Glutamatergic neuron (in vitro differentiated cells): Measurements from ENCODE around the gene KIF1A. TPM values are rescaled to one million over a fixed set of nuclear protein-coding genes. Genes with fewer than 3 reads are reported as not detected.
"Not testable (repeated sequence)": the region's sequence is repeated elsewhere in the genome, so short reads cannot be mapped to it uniquely, and the experiment has no call there.

Experiments used
- DNase-seq: peaks from one replicate; pipeline ENCODE4 v3.0.0; 2022
- H3K27ac Mint-ChIP-seq: one replicate; pipeline ENCODE4 v1.8.0; 2020; ENCODE audit warnings: mild to moderate bottlenecking, mixed read lengths, inconsistent platforms; ENCODE audit not compliant: unreplicated experiment
- H3K27me3 Mint-ChIP-seq: one replicate; pipeline ENCODE4 v1.8.0; 2020; ENCODE audit warnings: mild to moderate bottlenecking, moderate library complexity, mixed read lengths, inconsistent platforms; ENCODE audit not compliant: unreplicated experiment
- H3K36me3 Mint-ChIP-seq: one replicate; pipeline ENCODE4 v1.8.0; 2020; ENCODE audit warnings: mild to moderate bottlenecking, mixed read lengths, inconsistent platforms; ENCODE audit not compliant: unreplicated experiment
- H3K4me1 Mint-ChIP-seq: one replicate; pipeline ENCODE4 v1.8.0; 2020; ENCODE audit warnings: mild to moderate bottlenecking, low read depth, mixed read lengths, inconsistent platforms; ENCODE audit not compliant: unreplicated experiment
- H3K4me3 Mint-ChIP-seq: one replicate; pipeline ENCODE4 v1.8.0; 2020; ENCODE audit warnings: mild to moderate bottlenecking, mixed read lengths, inconsistent platforms; ENCODE audit not compliant: unreplicated experiment
- H3K9me3 Mint-ChIP-seq: one replicate; pipeline ENCODE4 v1.8.0; 2020; ENCODE audit warnings: mild to moderate bottlenecking, moderate library complexity, mixed read lengths, inconsistent platforms; ENCODE audit not compliant: unreplicated experiment
- total RNA-seq: library from RNA; stranded (reverse); fragmentation: NEBNext Ultra II Directional; extraction: Animal tissue kit (Norgen Biotek cat#: 25700); gene quantifications from one replicate; pipeline ENCODE4 v1.2.1, GENCODE V29; 2021; ENCODE audit not compliant: unreplicated experiment
- TF ChIP-seq, protein P1 (sequence below): fragments of 200-600 bp; sonication (generic); IDR thresholded peaks from one replicate; pipeline ENCODE4 v1.5.0; 2021; ENCODE audit not compliant: partially characterized antibody, unreplicated experiment

The KIF1A gene
- total RNA-seq, 1 donor from 2014 or later, result 439 TPM

DNA sequence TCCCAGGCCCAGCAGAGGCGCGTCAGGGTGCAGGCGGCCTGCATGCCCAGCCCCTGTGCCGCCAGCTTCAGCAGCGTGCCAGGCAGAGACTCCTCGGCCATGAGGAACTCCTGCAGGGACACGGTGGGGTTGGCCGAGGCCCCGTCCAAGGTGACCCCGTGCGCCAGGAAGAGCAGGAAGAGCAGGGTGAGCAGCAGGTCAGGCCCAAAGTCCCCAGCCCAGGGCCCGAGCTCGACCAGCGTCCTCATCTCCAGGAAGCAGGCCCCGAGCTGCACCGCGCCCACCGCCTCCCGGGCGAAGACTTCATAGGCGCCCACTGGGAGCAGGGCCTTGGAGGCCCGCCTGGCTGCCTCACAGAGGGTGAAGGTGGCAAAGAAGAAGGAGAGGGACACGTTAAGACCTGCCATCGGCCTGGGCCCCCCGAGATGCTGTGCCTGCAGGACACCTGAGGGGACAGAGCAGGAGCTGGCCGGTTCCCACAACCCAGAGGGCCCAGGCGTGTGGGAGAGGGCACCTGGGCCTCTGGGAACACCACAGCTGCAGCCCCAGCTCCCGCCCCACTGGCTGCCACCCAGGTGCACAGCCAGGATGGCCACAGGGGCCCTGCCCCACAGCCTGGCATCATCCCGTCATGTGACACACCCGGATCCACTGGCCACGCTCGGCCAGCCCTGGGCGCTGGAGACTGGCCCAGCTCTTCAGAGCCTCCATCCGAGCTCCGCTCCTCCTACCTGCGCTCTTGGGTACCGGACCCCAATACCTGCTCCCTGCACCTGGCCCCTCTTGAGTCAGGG lies 137.4 kb downstream of the KIF1A start, which contains the start of gene AQP12B:
Gene AQP12B, minus strand, starts transcription at position 455 of the 794 bp plus-strand sequence. Its CDS starts 48 bp downstream, at position 407.
- H3K4me3 Mint-ChIP-seq, H3K36me3 Mint-ChIP-seq, H3K27me3 Mint-ChIP-seq, DNase-seq, H3K27ac Mint-ChIP-seq, H3K9me3 Mint-ChIP-seq, H3K4me1 Mint-ChIP-seq: not testable (repeated sequence)

DNA sequence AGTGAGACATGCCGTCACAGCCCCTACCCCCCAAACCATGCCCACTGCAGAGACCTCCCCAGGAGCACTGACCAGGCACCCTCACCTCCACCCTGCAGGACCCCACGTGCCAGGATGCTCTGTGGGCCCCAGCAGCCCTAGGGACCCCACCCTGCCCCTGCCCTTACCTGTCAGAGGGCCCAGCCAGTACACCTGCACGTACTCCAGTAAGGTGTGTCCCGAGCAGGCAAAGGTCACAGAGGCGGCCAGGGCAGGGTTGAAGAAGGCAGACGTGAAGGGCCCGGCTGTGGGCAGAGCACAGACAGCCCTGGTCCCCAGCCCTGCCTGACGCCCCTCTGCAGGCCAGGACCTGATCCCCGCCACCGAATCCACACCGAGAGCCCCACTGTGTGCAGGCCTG lies 139.8 kb downstream of the KIF1A start:
- H3K4me3 Mint-ChIP-seq, H3K27ac Mint-ChIP-seq, DNase-seq, H3K27me3 Mint-ChIP-seq, H3K4me1 Mint-ChIP-seq, H3K36me3 Mint-ChIP-seq, H3K9me3 Mint-ChIP-seq: not testable (repeated sequence)

DNA sequence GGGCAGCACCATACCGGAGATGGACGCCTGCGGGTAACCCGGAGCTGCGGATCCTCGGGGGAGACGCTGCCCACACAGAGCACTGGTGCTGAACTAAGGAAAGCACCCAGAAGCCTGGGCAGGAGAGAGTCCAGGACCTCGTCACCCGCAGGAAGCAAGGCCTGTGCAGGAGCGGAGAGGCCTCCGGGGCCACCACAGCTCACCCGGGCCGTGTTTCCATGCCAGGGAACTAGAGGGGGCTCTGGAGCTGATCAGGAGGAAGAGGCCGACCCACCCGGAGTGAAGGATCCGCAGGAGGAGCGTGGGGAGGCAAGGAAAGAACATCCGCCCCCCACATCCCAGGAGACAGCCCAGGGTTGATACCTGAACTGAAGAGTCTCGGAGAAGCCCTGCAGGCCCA lies 141.1 kb downstream of the KIF1A start:
- not testable (repeated sequence) for H3K4me3 Mint-ChIP-seq, H3K27ac Mint-ChIP-seq, H3K9me3 Mint-ChIP-seq, H3K27me3 Mint-ChIP-seq, DNase-seq, H3K36me3 Mint-ChIP-seq, H3K4me1 Mint-ChIP-seq

DNA sequence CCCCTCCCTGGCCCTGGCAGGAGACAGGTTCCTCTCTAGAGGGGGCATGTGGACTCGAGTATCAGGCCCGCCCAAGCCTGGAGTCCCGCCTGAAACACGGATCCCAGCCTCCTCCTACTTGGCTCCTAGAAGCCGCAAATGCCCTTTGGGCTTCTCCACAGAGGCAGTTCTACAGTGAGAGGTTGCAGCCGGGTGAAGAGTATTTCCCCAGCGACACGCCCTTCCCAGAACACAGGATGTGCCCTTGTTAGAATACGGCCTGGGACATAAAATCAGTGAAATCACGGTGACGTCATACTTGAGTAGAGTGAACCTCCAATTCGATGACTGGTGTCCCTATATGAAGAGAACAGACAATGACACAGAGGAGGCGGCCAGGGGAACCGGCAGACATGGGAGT lies 142.0 kb downstream of the KIF1A start:
- H3K4me3 Mint-ChIP-seq, H3K9me3 Mint-ChIP-seq, DNase-seq, H3K27me3 Mint-ChIP-seq, H3K36me3 Mint-ChIP-seq, H3K27ac Mint-ChIP-seq, H3K4me1 Mint-ChIP-seq: not testable (repeated sequence)

DNA sequence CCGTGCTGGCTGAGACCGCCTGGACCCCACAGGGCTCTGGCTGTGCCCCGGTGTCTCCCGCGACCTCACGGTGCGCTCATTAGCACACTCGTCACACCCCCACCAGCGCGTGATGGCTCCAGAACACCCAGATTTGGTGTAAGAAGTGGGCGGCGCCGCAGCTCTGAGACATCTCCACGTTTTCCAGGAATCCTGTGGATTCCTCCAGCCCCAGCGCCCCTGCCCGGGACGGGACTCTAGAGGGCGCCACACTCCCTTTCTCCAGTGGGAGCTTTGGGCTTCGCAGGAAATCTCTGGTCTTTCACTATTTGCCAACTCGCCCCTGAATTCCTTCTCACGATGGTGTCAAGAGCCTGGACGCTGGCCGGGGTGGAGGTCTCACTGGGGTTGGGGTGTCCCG lies 144.7 kb downstream of the KIF1A start:
- H3K9me3 Mint-ChIP-seq, H3K4me3 Mint-ChIP-seq, H3K27me3 Mint-ChIP-seq, H3K27ac Mint-ChIP-seq, DNase-seq, H3K4me1 Mint-ChIP-seq, H3K36me3 Mint-ChIP-seq: not testable (repeated sequence)

DNA sequence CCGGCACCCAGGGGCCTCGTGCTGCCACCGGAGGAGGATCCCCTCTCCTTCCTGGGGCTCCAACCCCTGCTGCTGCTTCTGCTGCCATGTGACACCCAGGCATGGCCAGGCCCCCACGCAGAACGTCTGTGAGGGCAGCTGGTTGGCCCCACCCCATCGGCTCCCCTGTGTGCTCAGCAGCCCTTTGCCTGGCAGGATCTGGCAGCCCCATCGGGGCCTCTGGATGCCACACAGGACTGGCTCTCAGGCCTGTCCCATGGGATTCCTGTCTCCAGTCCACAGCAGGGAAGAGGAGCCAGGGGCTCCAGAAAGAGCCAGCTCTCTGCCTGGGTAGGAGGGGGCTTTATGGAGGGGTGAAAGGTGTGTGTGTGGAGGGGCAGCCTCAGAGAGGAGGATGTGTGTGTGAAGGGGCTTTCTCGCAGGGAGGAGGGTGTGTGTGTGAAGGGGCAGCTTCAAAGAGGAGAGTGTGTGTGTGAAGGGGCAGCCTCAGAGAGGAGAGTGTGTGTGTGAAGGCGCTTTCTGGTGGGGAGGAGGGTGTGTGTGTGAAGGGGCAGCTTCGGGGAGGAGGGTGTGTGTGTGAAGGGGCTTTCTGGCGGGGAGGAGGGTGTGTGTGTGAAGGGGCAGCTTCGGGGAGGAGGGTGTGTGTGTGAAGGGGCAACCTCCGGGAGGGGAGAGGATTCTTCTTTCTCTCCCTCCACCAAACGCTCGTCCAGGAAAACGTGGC lies 145.4 kb downstream of the KIF1A start:
- not testable (repeated sequence) for H3K4me1 Mint-ChIP-seq, H3K36me3 Mint-ChIP-seq, H3K27me3 Mint-ChIP-seq, H3K27ac Mint-ChIP-seq, H3K4me3 Mint-ChIP-seq, H3K9me3 Mint-ChIP-seq, DNase-seq

DNA sequence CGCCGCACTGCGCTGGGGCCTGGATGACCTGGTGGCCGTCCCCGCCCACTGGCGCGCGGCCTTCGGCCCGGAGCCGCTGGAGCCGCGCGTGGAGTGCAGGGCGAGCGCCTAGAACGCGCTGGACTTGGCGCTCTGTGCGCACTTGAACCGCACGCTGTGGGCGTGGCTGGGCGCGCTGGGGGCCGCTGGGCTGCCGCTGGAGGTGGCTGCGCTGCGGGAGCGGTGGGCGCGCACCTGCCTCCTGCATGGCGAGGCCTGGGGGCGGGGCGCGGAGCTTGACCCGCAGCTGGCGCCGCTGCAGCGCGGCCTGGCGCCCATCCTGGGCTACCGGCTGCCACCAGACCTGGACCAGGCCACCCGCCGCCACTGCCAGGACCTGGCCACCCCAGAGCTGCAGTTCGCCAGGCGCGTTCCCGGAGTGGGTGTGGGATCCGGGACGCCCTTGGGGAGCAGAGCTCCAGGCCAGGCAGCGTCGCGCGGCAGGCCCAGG lies 147.3 kb downstream of the KIF1A start:
- DNase-seq, result no peak
- no peaks in the 10 kb centered on the region for H3K36me3 Mint-ChIP-seq

More for the DNA sequence above, 147.3 kb downstream of the KIF1A start:
- Mint-ChIP-seq H3K4me3 (no peak overlapping the region), H3K27me3 (peaks cover 9% of the 10 kb centered on the region), H3K27ac (no peak overlapping the region), H3K4me1 (no peaks in the 10 kb centered on the region), H3K9me3 (no peaks in the 10 kb centered on the region)
- TF ChIP-seq, protein P1, sequence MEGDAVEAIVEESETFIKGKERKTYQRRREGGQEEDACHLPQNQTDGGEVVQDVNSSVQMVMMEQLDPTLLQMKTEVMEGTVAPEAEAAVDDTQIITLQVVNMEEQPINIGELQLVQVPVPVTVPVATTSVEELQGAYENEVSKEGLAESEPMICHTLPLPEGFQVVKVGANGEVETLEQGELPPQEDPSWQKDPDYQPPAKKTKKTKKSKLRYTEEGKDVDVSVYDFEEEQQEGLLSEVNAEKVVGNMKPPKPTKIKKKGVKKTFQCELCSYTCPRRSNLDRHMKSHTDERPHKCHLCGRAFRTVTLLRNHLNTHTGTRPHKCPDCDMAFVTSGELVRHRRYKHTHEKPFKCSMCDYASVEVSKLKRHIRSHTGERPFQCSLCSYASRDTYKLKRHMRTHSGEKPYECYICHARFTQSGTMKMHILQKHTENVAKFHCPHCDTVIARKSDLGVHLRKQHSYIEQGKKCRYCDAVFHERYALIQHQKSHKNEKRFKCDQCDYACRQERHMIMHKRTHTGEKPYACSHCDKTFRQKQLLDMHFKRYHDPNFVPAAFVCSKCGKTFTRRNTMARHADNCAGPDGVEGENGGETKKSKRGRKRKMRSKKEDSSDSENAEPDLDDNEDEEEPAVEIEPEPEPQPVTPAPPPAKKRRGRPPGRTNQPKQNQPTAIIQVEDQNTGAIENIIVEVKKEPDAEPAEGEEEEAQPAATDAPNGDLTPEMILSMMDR, result no peak
